ENCODE data around the gene TMEM255B.

DNA sequence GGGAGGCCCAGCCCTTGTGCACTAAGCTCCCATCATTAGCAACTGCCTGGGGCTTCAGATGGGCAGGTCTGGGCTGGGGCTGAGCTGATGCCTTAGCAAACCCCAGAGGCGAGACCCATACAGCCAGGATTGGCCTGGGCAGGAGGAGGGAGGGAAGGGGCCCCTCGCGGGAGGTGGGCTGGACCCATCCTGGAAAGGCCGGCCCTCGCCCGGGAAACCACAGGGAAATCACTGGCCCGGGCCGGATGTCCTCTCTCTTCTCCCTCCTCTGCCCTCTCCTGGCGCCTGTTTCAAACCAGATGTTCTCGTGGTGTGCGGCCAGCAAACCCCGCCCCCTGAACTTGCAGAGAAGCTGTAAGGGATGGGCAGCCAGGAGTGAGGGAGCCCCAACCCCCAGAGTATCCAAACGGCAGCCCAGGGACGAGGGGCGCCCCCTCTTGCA, 43.1 kb downstream of the TMEM255B start:
- TF ChIP-seq POLR2A (IDR thresholded peaks at IDR 0.05; ENCODE audit: low read length) (no peak), GATA1 (IDR thresholded peaks at IDR 0.05; ENCODE audit: low read depth, low read length) (no peak)
